Thyroid gland (tissue), 4 donors: ENCODE results near the gene EYS. TPM values are rescaled to one million over a fixed set of nuclear protein-coding genes. Genes with fewer than 3 reads are reported as not detected.

Experiments
- DNase-seq, 2 donors: peaks; one replicate each; pipeline ENCODE4 v3.0.0-alpha.2; 2019
- H3K27ac ChIP-seq, 3 donors: fragments of 200-600 bp; sonication (generic); 1 replicate in 2 of 3; 2 replicates in 1 of 3; pipeline ENCODE4 v1.5.1; 2016 to 2019; ENCODE audit warnings: mild to moderate bottlenecking in 1 of 3, moderate library complexity in 1 of 3
- H3K27me3 ChIP-seq: fragments of 200-600 bp; sonication (generic); one replicate; pipeline ENCODE4 v1.5.1; 2019
- H3K36me3 ChIP-seq, 2 donors: fragments of 200-600 bp; sonication (generic); one replicate each; pipeline ENCODE4 v1.5.1; 2016 to 2019
- H3K4me1 ChIP-seq, 2 donors: fragments of 200-600 bp; sonication (generic); one replicate each; pipeline ENCODE4 v1.5.1; 2017 to 2019
- H3K4me3 ChIP-seq, 3 donors: fragments of 200-600 bp; sonication (generic); replicated peaks in 1 of 3; 1 replicate in 2 of 3; 2 replicates in 1 of 3; pipeline ENCODE4 v1.5.1; 2016; ENCODE audit warnings: mild to moderate bottlenecking in 1 of 3
- H3K9me3 ChIP-seq: fragments of 200-600 bp; sonication (generic); one replicate; pipeline ENCODE4 v1.5.1; 2017
- POLR2A ChIP-seq, 2 donors: fragments of 450-650 bp; IDR thresholded peaks; one replicate each; pipeline ENCODE4 v1.6.1; 2017; ENCODE audit warnings: antibody characterized with exemption in 2 of 2, mild to moderate bottlenecking in 2 of 2, moderate library complexity in 1 of 2
- WGBS, 2 donors: methylation state at CpG; one replicate each; pipeline ENCODE4 v1.1.5; 2017; 5-methylcytosine and 5-hydroxymethylcytosine counted together
- intact Hi-C: fragments of 100-400 bp; cut with DNase I; formaldehyde crosslinking; loops from one replicate; pipeline ENCODE4 v1.15.1; 2023
- total RNA-seq, 4 donors: library from RNA; depleted of rRNA; stranded (reverse); fragments of >200 nt; gene quantifications; one replicate each; pipeline ENCODE4 v1.2.3, GENCODE V29; 2016
- TF ChIP-seq, protein P1 (sequence below), 6 experiments: fragments of 200-600 bp in 3 of 6; fragments of 450-650 bp in 3 of 6; sonication (generic) in 3 of 6; IDR thresholded peaks; one replicate each; pipeline ENCODE4 v1.5.1; 2016 to 2019; ENCODE audit warnings: antibody characterized with exemption in 6 of 6, mild to moderate bottlenecking in 2 of 6, inconsistent platforms in 1 of 6, moderate library complexity in 1 of 6

EYS gene
- total RNA-seq, 4 donors from 2014 or later, result not detected

- intact Hi-C loops, result no loop called here
- Histone ChIP-seq H3K27me3 (no peaks in the 10 kb centered on the region), H3K4me3 (no peak overlapping the region), H3K27ac (no peak overlapping the region), H3K4me1 (no peaks in the 10 kb centered on the region), H3K9me3 (no peaks in the 10 kb centered on the region), H3K36me3 (no peaks in the 10 kb centered on the region)
- DNase-seq, result no peak
- 65 to 69% methylated on average over 2 of the region's 2 CpGs for WGBS, 2 donors
- no peak for TF ChIP-seq POLR2A (IDR thresholded peaks at IDR 0.05)
- TF ChIP-seq, protein P1, sequence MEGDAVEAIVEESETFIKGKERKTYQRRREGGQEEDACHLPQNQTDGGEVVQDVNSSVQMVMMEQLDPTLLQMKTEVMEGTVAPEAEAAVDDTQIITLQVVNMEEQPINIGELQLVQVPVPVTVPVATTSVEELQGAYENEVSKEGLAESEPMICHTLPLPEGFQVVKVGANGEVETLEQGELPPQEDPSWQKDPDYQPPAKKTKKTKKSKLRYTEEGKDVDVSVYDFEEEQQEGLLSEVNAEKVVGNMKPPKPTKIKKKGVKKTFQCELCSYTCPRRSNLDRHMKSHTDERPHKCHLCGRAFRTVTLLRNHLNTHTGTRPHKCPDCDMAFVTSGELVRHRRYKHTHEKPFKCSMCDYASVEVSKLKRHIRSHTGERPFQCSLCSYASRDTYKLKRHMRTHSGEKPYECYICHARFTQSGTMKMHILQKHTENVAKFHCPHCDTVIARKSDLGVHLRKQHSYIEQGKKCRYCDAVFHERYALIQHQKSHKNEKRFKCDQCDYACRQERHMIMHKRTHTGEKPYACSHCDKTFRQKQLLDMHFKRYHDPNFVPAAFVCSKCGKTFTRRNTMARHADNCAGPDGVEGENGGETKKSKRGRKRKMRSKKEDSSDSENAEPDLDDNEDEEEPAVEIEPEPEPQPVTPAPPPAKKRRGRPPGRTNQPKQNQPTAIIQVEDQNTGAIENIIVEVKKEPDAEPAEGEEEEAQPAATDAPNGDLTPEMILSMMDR (IDR thresholded peaks at IDR 0.05), result no peak
These were observed 1440.6 kb downstream of the EYS start for GRCh38 chr6:64266351-64266821.

DNA sequence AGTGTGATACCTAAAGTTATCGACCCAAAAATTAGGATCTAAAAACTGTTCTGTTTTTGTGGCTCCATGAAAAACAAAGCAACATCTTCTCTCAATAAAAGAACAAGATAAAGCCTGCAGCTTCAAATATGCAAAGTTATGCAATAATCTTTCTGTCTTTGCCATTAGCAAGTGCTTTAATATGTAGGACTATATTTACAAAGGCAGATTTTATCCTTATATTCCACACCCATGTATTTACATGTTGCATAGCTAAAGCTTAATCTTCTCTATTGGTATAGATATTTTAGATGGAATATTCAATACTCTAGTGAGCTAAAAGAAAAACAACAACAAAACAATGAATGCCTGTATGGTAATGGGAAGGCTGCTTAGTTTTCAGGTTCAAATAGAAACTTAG is 1443.2 kb downstream of the EYS start:
- Histone ChIP-seq H3K27me3 (no peaks in the 10 kb centered on the region), H3K36me3 (no peaks in the 10 kb centered on the region), H3K4me3 (no peak overlapping the region), H3K9me3 (no peaks in the 10 kb centered on the region), H3K27ac (no peak overlapping the region), H3K4me1 (no peaks in the 10 kb centered on the region)
- TF ChIP-seq, protein P1 (IDR thresholded peaks at IDR 0.05), result no peak
- TF ChIP-seq POLR2A (IDR thresholded peaks at IDR 0.05), result no peak
- WGBS, 2 donors, result 95 to 96% methylated on average over 1 of the region's 1 CpG
- no peak for DNase-seq
- intact Hi-C loops, result no loop called here

GRCh38 chr6:64259372-64259771 is 1447.7 kb downstream of the EYS start:
- TF ChIP-seq, protein P1 (IDR thresholded peaks at IDR 0.05), result no peak
- TF ChIP-seq POLR2A (IDR thresholded peaks at IDR 0.05), result no peak
- intact Hi-C loops, result no loop called here
- DNase-seq, result no peak
- no peaks in the 10 kb centered on the region for H3K27me3 ChIP-seq
- no peaks in the 10 kb centered on the region for H3K36me3 ChIP-seq
- WGBS, 2 donors, result 82 to 83% methylated on average over 4 of the region's 4 CpGs
- H3K4me3 ChIP-seq, result no peak overlapping the region
- no peaks in the 10 kb centered on the region for H3K9me3 ChIP-seq
- H3K4me1 ChIP-seq, result no peaks in the 10 kb centered on the region
- H3K27ac ChIP-seq, result no peak overlapping the region

- H3K9me3 ChIP-seq, result no peaks in the 10 kb centered on the region
- intact Hi-C loops, result no loop called here
- no peaks in the 10 kb centered on the region for H3K36me3 ChIP-seq
- no peaks in the 10 kb centered on the region for H3K4me1 ChIP-seq
- TF ChIP-seq, protein P1 (IDR thresholded peaks at IDR 0.05), result no peak
- no peak for TF ChIP-seq POLR2A (IDR thresholded peaks at IDR 0.05)
- WGBS, 2 donors, result 44 to 91% methylated on average over 2 of the region's 2 CpGs
- DNase-seq, result no peak
- no peaks in the 10 kb centered on the region for H3K27me3 ChIP-seq
- no peak overlapping the region for H3K4me3 ChIP-seq
- no peak overlapping the region for H3K27ac ChIP-seq
These were observed 1448.3 kb downstream of the EYS start for GRCh38 chr6:64258752-64259151.

- DNase-seq, result no peak
- WGBS, 2 donors, result 87 to 91% methylated on average over 1 of the region's 1 CpG
- Histone ChIP-seq H3K9me3 (no peaks in the 10 kb centered on the region), H3K36me3 (no peaks in the 10 kb centered on the region), H3K4me1 (no peaks in the 10 kb centered on the region), H3K27ac (no peak overlapping the region), H3K27me3 (no peaks in the 10 kb centered on the region), H3K4me3 (no peak overlapping the region)
- intact Hi-C loops, result no loop called here
- TF ChIP-seq POLR2A (IDR thresholded peaks at IDR 0.05), result no peak
- TF ChIP-seq, protein P1 (IDR thresholded peaks at IDR 0.05), result no peak
These were observed 1448.7 kb downstream of the EYS start for GRCh38 chr6:64258302-64258701.
